ENCODE data around the gene GPR141.

GRCh38 chr7:37642028-37642540, 41.5 kb upstream of the GPR141 start:
- TF ChIP-seq CTCF (IDR thresholded peaks at IDR 0.05; ENCODE audit: low read length) (no peak), EZH2 (optimal IDR thresholded peaks at IDR 0.05; ENCODE audit: low read depth, low read length) (no peak)

Measured in MM.1S (cell line).